ENCODE results near the gene BAZ1B.
"Not testable (repeated sequence)": the region's sequence is repeated elsewhere in the genome, so short reads cannot be mapped to it uniquely, and the experiment has no call there.

BAZ1B gene

GRCh38 chr7:73423519-73424488 is 98.3 kb downstream of the BAZ1B start:
- no peak overlapping the region for H3K4me3 ChIP-seq (ENCODE audit: low read length, poor library complexity, severe bottlenecking)
- H4K20me1 ChIP-seq (ENCODE audit: insufficient read depth, low read length, poor library complexity, severe bottlenecking), result no peaks in the 10 kb centered on the region
- H3K9me2 ChIP-seq (replicated peaks; ENCODE audit: low read depth, low read length), result no peaks in the 10 kb centered on the region
- no peaks in the 10 kb centered on the region for H3F3A ChIP-seq (ENCODE audit: low read depth)
- no peaks in the 10 kb centered on the region for H3K9me3 ChIP-seq (ENCODE audit: insufficient read depth, low read depth, low read length)
- no peaks in the 10 kb centered on the region for H3K27me3 ChIP-seq (ENCODE audit: insufficient read depth, low read length, poor library complexity, severe bottlenecking)
- TF ChIP-seq CTCF (conservative IDR thresholded peaks at IDR 0.05; ENCODE audit: low read length), result no peak
- no peak for TF ChIP-seq EZH2phosphoT487 (IDR thresholded peaks at IDR 0.05; ENCODE audit: borderline replicate concordance)
- H3K4me2 ChIP-seq (ENCODE audit: low read depth, low read length, poor library complexity, severe bottlenecking), result no peak overlapping the region
- no peak overlapping the region for H2AFZ ChIP-seq (ENCODE audit: low read length)
- no peaks in the 10 kb centered on the region for H3K79me2 ChIP-seq (ENCODE audit: insufficient read depth, low read length)
- H3K9ac ChIP-seq (ENCODE audit: low read depth, low read length, poor library complexity, severe bottlenecking), result no peak overlapping the region
- no peaks in the 10 kb centered on the region for H3K4me1 ChIP-seq (ENCODE audit: insufficient read depth, low read length, poor library complexity, severe bottlenecking)
- H3K36me3 ChIP-seq (ENCODE audit: insufficient read depth, low read length), result no peaks in the 10 kb centered on the region

DNA sequence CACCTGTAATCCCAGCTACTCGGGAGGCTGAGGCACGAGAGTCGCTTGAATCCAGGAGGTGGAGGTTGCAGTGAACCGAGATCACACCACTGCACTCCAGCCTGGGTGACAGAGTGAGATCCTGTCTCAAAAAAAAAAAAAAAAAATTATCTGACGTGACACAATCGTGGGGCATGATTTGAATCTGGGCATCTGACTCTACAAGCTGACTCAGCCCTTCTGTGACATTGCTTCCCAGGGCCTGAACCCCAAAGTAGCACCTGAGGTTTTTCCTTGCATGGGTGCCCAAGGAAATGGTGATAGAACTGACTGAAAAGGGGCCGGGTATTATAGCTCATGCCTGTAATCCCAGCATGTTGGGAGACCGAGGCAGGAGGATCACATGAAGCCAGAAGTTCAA is 101.5 kb downstream of the BAZ1B start:
- not testable (repeated sequence) for H3K36me3 ChIP-seq (ENCODE audit: insufficient read depth, low read length); H3K9me3 ChIP-seq (ENCODE audit: insufficient read depth, low read depth, low read length); H3F3A ChIP-seq (ENCODE audit: low read depth); H3K4me1 ChIP-seq (ENCODE audit: insufficient read depth, low read length, poor library complexity, severe bottlenecking); H3K4me3 ChIP-seq (ENCODE audit: low read length, poor library complexity, severe bottlenecking); H3K9me2 ChIP-seq (replicated peaks; ENCODE audit: low read depth, low read length); H3K4me2 ChIP-seq (ENCODE audit: low read depth, low read length, poor library complexity, severe bottlenecking); H3K9ac ChIP-seq (ENCODE audit: low read depth, low read length, poor library complexity, severe bottlenecking); H2AFZ ChIP-seq (ENCODE audit: low read length); H4K20me1 ChIP-seq (ENCODE audit: insufficient read depth, low read length, poor library complexity, severe bottlenecking); H3K79me2 ChIP-seq (ENCODE audit: insufficient read depth, low read length); H3K27me3 ChIP-seq (ENCODE audit: insufficient read depth, low read length, poor library complexity, severe bottlenecking)

- not testable (repeated sequence) for H3K79me2 ChIP-seq (ENCODE audit: insufficient read depth, low read length); H3K4me2 ChIP-seq (ENCODE audit: low read depth, low read length, poor library complexity, severe bottlenecking); H3K9me3 ChIP-seq (ENCODE audit: insufficient read depth, low read depth, low read length); H3K36me3 ChIP-seq (ENCODE audit: insufficient read depth, low read length); H3K27me3 ChIP-seq (ENCODE audit: insufficient read depth, low read length, poor library complexity, severe bottlenecking); H3K9me2 ChIP-seq (replicated peaks; ENCODE audit: low read depth, low read length); H4K20me1 ChIP-seq (ENCODE audit: insufficient read depth, low read length, poor library complexity, severe bottlenecking); H3F3A ChIP-seq (ENCODE audit: low read depth); H3K9ac ChIP-seq (ENCODE audit: low read depth, low read length, poor library complexity, severe bottlenecking); H2AFZ ChIP-seq (ENCODE audit: low read length); H3K4me3 ChIP-seq (ENCODE audit: low read length, poor library complexity, severe bottlenecking); H3K4me1 ChIP-seq (ENCODE audit: insufficient read depth, low read length, poor library complexity, severe bottlenecking)
These were observed 102.1 kb downstream of the BAZ1B start for GRCh38 chr7:73420016-73420415.

DNA sequence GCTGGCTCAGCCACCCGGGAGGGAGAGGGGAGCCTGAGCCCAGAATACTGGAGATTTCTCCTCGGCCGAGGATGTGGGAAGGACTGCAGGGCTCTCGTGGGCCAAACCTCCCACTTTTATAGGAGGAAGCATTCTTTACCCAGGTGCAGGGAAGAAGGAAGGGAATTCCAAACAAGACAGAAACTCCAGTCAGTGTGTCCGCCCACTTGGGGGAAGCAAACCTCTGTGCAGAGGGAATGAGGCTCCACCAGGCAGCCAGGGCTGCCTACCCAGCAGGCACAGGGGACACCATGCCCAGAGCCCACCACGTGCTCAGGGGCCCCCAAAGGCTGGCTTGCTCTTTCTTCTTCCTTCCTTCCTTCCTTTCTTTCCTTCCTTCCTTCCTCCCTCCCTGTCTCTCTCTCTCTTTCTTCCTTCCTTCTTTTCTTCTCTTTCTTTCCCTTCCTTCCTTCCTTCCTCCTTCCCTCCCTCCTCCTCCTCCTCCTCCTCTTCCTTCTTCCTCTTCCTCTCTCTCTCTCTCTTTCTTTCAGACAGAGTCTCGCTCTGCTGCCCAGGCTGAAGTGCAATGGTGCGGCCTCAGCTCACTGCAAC is 103.9 kb downstream of the BAZ1B start:
- Histone ChIP-seq H3K4me1 (ENCODE audit: insufficient read depth, low read length, poor library complexity, severe bottlenecking) (no peaks in the 10 kb centered on the region), H3K4me3 (ENCODE audit: low read length, poor library complexity, severe bottlenecking) (no peak overlapping the region), H4K20me1 (ENCODE audit: insufficient read depth, low read length, poor library complexity, severe bottlenecking) (no peaks in the 10 kb centered on the region), H3K9me2 (replicated peaks; ENCODE audit: low read depth, low read length) (no peaks in the 10 kb centered on the region), H3F3A (ENCODE audit: low read depth) (no peaks in the 10 kb centered on the region), H2AFZ (ENCODE audit: low read length) (no peak overlapping the region), H3K9ac (ENCODE audit: low read depth, low read length, poor library complexity, severe bottlenecking) (no peak overlapping the region), H3K27me3 (ENCODE audit: insufficient read depth, low read length, poor library complexity, severe bottlenecking) (no peaks in the 10 kb centered on the region), H3K79me2 (ENCODE audit: insufficient read depth, low read length) (no peaks in the 10 kb centered on the region), H3K9me3 (ENCODE audit: insufficient read depth, low read depth, low read length) (no peaks in the 10 kb centered on the region), H3K4me2 (ENCODE audit: low read depth, low read length, poor library complexity, severe bottlenecking) (no peak overlapping the region), H3K36me3 (ENCODE audit: insufficient read depth, low read length) (no peaks in the 10 kb centered on the region)
- no peak for TF ChIP-seq EZH2phosphoT487 (IDR thresholded peaks at IDR 0.05; ENCODE audit: borderline replicate concordance)

- H2AFZ ChIP-seq (ENCODE audit: low read length); H3K4me3 ChIP-seq (ENCODE audit: low read length, poor library complexity, severe bottlenecking); H3K27me3 ChIP-seq (ENCODE audit: insufficient read depth, low read length, poor library complexity, severe bottlenecking); H4K20me1 ChIP-seq (ENCODE audit: insufficient read depth, low read length, poor library complexity, severe bottlenecking); H3K36me3 ChIP-seq (ENCODE audit: insufficient read depth, low read length); H3K4me1 ChIP-seq (ENCODE audit: insufficient read depth, low read length, poor library complexity, severe bottlenecking); H3F3A ChIP-seq (ENCODE audit: low read depth); H3K79me2 ChIP-seq (ENCODE audit: insufficient read depth, low read length); H3K9me3 ChIP-seq (ENCODE audit: insufficient read depth, low read depth, low read length); H3K4me2 ChIP-seq (ENCODE audit: low read depth, low read length, poor library complexity, severe bottlenecking); H3K9ac ChIP-seq (ENCODE audit: low read depth, low read length, poor library complexity, severe bottlenecking); H3K9me2 ChIP-seq (replicated peaks; ENCODE audit: low read depth, low read length): not testable (repeated sequence)
These were observed 111.5 kb downstream of the BAZ1B start for GRCh38 chr7:73410541-73411131.

DNA sequence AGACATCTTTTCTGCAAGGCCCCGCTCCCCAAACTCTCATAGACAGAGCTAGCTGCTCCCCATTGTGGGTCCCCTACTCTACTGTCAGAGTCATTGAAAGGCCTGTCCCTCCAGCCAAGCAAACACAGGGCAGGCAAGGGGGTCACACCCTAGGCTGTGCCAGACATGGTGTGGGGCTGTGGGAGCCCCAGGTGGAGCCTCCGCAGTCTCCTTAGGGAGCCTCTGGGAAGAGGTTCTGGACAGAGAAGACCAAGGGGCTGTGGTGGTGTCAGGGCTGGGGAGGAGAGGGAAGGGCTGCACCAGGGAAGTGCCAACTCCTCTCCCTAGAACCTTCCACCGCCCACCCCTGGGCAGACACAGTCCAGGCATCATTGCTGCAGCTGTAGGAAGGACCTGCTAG is 117.2 kb downstream of the BAZ1B start:
- H3F3A ChIP-seq (ENCODE audit: low read depth); H3K4me1 ChIP-seq (ENCODE audit: insufficient read depth, low read length, poor library complexity, severe bottlenecking); H4K20me1 ChIP-seq (ENCODE audit: insufficient read depth, low read length, poor library complexity, severe bottlenecking); H3K9me2 ChIP-seq (replicated peaks; ENCODE audit: low read depth, low read length); H3K4me2 ChIP-seq (ENCODE audit: low read depth, low read length, poor library complexity, severe bottlenecking); H3K4me3 ChIP-seq (ENCODE audit: low read length, poor library complexity, severe bottlenecking); H3K79me2 ChIP-seq (ENCODE audit: insufficient read depth, low read length); H3K36me3 ChIP-seq (ENCODE audit: insufficient read depth, low read length); H3K9ac ChIP-seq (ENCODE audit: low read depth, low read length, poor library complexity, severe bottlenecking); H3K9me3 ChIP-seq (ENCODE audit: insufficient read depth, low read depth, low read length); H3K27me3 ChIP-seq (ENCODE audit: insufficient read depth, low read length, poor library complexity, severe bottlenecking); H2AFZ ChIP-seq (ENCODE audit: low read length): not testable (repeated sequence)
